Activated CD4-positive, alpha-beta T cell treated with anti-CD3 and anti-CD28 coated beads, Interleukin-2, amount 50 U/mL, for 4 hours (primary cell): ENCODE data around the gene RHOBTB3.

Experiments used
- DNase-seq, 2 experiments: peaks; one replicate each; pipeline ENCODE4 v3.0.0-alpha.2; 2020

RHOBTB3 gene

GRCh38 chr5:95843733-95844223 lies 112.6 kb downstream of the RHOBTB3 start:
- DNase-seq: no peak

DNA sequence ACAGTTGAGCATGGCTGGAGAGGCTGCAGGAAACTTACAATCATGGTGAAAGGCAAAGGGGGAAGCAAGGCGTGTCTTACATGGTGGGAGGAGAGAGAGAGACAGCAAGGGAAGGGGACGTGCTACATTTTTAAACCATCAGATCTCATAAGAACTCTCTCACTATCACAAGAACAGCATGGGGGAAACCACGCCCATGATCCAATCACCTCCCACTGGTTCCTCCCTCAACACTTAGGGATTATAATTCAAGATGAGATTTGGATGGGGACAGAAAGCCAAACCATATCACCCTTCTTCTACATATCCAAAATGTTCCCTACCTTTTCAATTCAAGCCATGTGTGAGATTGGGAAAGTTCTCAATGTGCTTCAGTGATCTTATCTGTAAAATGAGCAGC lies 114.3 kb downstream of the RHOBTB3 start:
- no peak for DNase-seq
